H9 (cell line): ENCODE data around the gene DIS3L. TPM values are rescaled to one million over a fixed set of nuclear protein-coding genes. Genes with fewer than 3 reads are reported as not detected.

Source experiments
- DNase-seq: peaks from one replicate; pipeline ENCODE4 v3.0.0-alpha.2; 2017
- H2AFZ ChIP-seq: one replicate; pipeline ENCODE4 v1.6.1; 2013; ENCODE audit warnings: mild to moderate bottlenecking, low read length, control low read depth, moderate library complexity
- H2AK5ac ChIP-seq: 2 replicates; pipeline ENCODE4 v1.6.1; 2013; ENCODE audit warnings: low read length, control low read depth, mixed read lengths; ENCODE audit not compliant: insufficient read length
- H2BK120ac ChIP-seq: one replicate; pipeline ENCODE4 v1.6.1; 2013; ENCODE audit warnings: low read depth, mild to moderate bottlenecking, low read length, control low read depth, inconsistent platforms; ENCODE audit not compliant: poor library complexity, severe bottlenecking
- H2BK12ac ChIP-seq: 2 replicates; pipeline ENCODE4 v1.6.1; 2013; ENCODE audit warnings: low read length, control low read depth, mixed read lengths, low read depth; ENCODE audit not compliant: insufficient read length
- H2BK15ac ChIP-seq: 2 replicates; pipeline ENCODE4 v1.6.1; 2013; ENCODE audit warnings: low read depth, low read length, control low read depth
- H2BK20ac ChIP-seq: one replicate; pipeline ENCODE4 v1.6.1; 2013; ENCODE audit warnings: low read depth, mild to moderate bottlenecking, low read length, control low read depth, inconsistent platforms; ENCODE audit not compliant: poor library complexity, severe bottlenecking
- H2BK5ac ChIP-seq: 2 replicates; pipeline ENCODE4 v1.6.1; 2013; ENCODE audit warnings: low read length, control low read depth, mixed read lengths; ENCODE audit not compliant: insufficient read length
- H3K14ac ChIP-seq: 2 replicates; pipeline ENCODE4 v1.6.1; 2013; ENCODE audit warnings: low read length, control low read depth; ENCODE audit not compliant: insufficient read depth
- H3K18ac ChIP-seq: 2 replicates; pipeline ENCODE4 v1.6.1; 2013; ENCODE audit warnings: low read depth, mild to moderate bottlenecking, mixed read lengths, low read length, control low read depth; ENCODE audit not compliant: insufficient read length
- H3K23ac ChIP-seq: 2 replicates; pipeline ENCODE4 v1.6.1; 2013; ENCODE audit warnings: low read length, control low read depth, mixed read lengths, low read depth; ENCODE audit not compliant: insufficient read length
- H3K23me2 ChIP-seq: 2 replicates; pipeline ENCODE4 v1.6.1; 2013; ENCODE audit warnings: low read depth, mild to moderate bottlenecking, mixed read lengths, low read length, control low read depth; ENCODE audit not compliant: insufficient read length, poor library complexity, severe bottlenecking
- H3K27ac ChIP-seq: 2 replicates; pipeline ENCODE4 v1.5.1; 2013; ENCODE audit warnings: low read length, control low read depth, mixed read lengths, low read depth; ENCODE audit not compliant: insufficient read length
- H3K27me3 ChIP-seq: 2 replicates; pipeline ENCODE4 v1.6.1; 2013; ENCODE audit warnings: low read length, control low read depth, inconsistent platforms; ENCODE audit not compliant: insufficient read depth
- H3K4ac ChIP-seq: 2 replicates; pipeline ENCODE4 v1.6.1; 2013; ENCODE audit warnings: low read depth, mild to moderate bottlenecking, control low read depth, inconsistent platforms, low read length, moderate library complexity
- H3K4me1 ChIP-seq: 2 replicates; pipeline ENCODE4 v1.6.1; 2013; ENCODE audit warnings: low read length, control low read depth, inconsistent platforms; ENCODE audit not compliant: insufficient read depth
- H3K4me2 ChIP-seq: 2 replicates; pipeline ENCODE4 v1.6.1; 2013; ENCODE audit warnings: low read length, control low read depth, mixed read lengths; ENCODE audit not compliant: insufficient read length, insufficient read depth
- H3K56ac ChIP-seq: 2 replicates; pipeline ENCODE4 v1.6.1; 2013; ENCODE audit warnings: low read depth, mild to moderate bottlenecking, mixed read lengths, low read length, control low read depth; ENCODE audit not compliant: insufficient read length
- H3K79me1 ChIP-seq: 2 replicates; pipeline ENCODE4 v1.6.1; 2013; ENCODE audit warnings: low read depth, mild to moderate bottlenecking, moderate library complexity, low read length, control low read depth, inconsistent platforms; ENCODE audit not compliant: insufficient read depth, poor library complexity, severe bottlenecking
- H3K79me2 ChIP-seq: 2 replicates; pipeline ENCODE4 v1.6.1; 2013; ENCODE audit warnings: low read length, control low read depth, inconsistent platforms; ENCODE audit not compliant: insufficient read depth
- H3K9ac ChIP-seq: 2 replicates; pipeline ENCODE4 v1.6.1; 2013; ENCODE audit warnings: low read length, control low read depth, mixed read lengths; ENCODE audit not compliant: insufficient read length; ENCODE audit errors: extremely low read depth
- H3K9me3 ChIP-seq: one replicate; pipeline ENCODE4 v1.6.1; 2013; ENCODE audit warnings: low read depth, low read length, inconsistent platforms; ENCODE audit not compliant: control insufficient read depth
- H3T11ph ChIP-seq: one replicate; pipeline ENCODE4 v1.6.1; 2013; ENCODE audit warnings: mild to moderate bottlenecking, low read length, control low read depth, inconsistent platforms
- H4K20me1 ChIP-seq: one replicate; pipeline ENCODE4 v1.6.1; 2013; ENCODE audit not compliant: control insufficient read depth, insufficient read length, insufficient read depth
- H4K5ac ChIP-seq: 2 replicates; pipeline ENCODE4 v1.6.1; 2013; ENCODE audit warnings: low read depth, mild to moderate bottlenecking, mixed read lengths, low read length, control low read depth; ENCODE audit not compliant: insufficient read length
- H4K8ac ChIP-seq: replicated peaks from 2 replicates; pipeline ENCODE4 v1.6.1; 2013; ENCODE audit warnings: low read length, control low read depth, mixed read lengths, low read depth; ENCODE audit not compliant: insufficient read length
- H4K91ac ChIP-seq: 2 replicates; pipeline ENCODE4 v1.6.1; 2013; ENCODE audit warnings: low read depth, mild to moderate bottlenecking, moderate library complexity, mixed read lengths, low read length, control low read depth; ENCODE audit not compliant: insufficient read length
- H3K27ac Mint-ChIP-seq, 3 experiments: 2 replicates in 2 of 3; 3 replicates in 1 of 3; pipeline ENCODE4 v1.8.0; 2020 to 2021; ENCODE audit warnings: mixed read lengths in 3 of 3, mild to moderate bottlenecking in 1 of 3, moderate library complexity in 1 of 3
- H3K27me3 Mint-ChIP-seq: 2 replicates; pipeline ENCODE4 v1.8.0; 2021; ENCODE audit warnings: low read depth, mild to moderate bottlenecking, moderate library complexity, mixed read lengths
- H3K36me3 Mint-ChIP-seq, 3 experiments: 2 replicates in 2 of 3; 3 replicates in 1 of 3; pipeline ENCODE4 v1.8.0; 2020 to 2021; ENCODE audit warnings: low read depth in 3 of 3, mixed read lengths in 3 of 3; ENCODE audit not compliant: insufficient read depth in 1 of 3
- H3K4me1 Mint-ChIP-seq, 2 experiments: 2 replicates each; pipeline ENCODE4 v1.8.0; 2020; ENCODE audit warnings: mixed read lengths in 2 of 2
- H3K4me3 Mint-ChIP-seq, 2 experiments: 2 replicates in 1 of 2; 3 replicates in 1 of 2; pipeline ENCODE4 v1.8.0; 2020 to 2021; ENCODE audit warnings: mild to moderate bottlenecking in 2 of 2, mixed read lengths in 2 of 2, moderate library complexity in 1 of 2
- H3K9me3 Mint-ChIP-seq, 2 experiments: 2 replicates in 1 of 2; 3 replicates in 1 of 2; pipeline ENCODE4 v1.8.0; 2020; ENCODE audit warnings: mild to moderate bottlenecking in 2 of 2, mixed read lengths in 2 of 2, moderate library complexity in 1 of 2
- WGBS: extraction: QIAGEN DNeasy Blood & Tissue Kit; methylation state at CpG from one replicate; pipeline ENCODE4 v1.1.7; 2013; ENCODE audit warnings: missing lambda C conversion rate, low lambda C conversion rate, mixed read lengths; ENCODE audit not compliant: insufficient read length; ENCODE audit errors: extremely low coverage; 5-methylcytosine and 5-hydroxymethylcytosine counted together
- total RNA-seq: library from RNA; stranded (reverse); gene quantifications from 2 replicates; pipeline ENCODE4 v1.2.1, GENCODE V29; 2021
- TF ChIP-seq, protein P1 (sequence below): fragments of 200-600 bp; sonication (generic); conservative IDR thresholded peaks from 3 replicates; pipeline ENCODE4 v1.8.0; 2021; ENCODE audit warnings: antibody characterized with exemption, mild to moderate bottlenecking

Gene DIS3L
- total RNA-seq, 1 experiment from 2014 or later, result 30.2 TPM

- Histone ChIP-seq H3K79me1 (no peaks in the 10 kb centered on the region), H3K14ac (no peak overlapping the region), H3K27ac (no peak overlapping the region), H3K4ac (no peak overlapping the region), H2BK12ac (no peak overlapping the region), H3K23ac (no peak overlapping the region), H3K4me2 (peak overlapping the region; percentile 77), H2BK5ac (no peak overlapping the region), H2BK120ac (no peak overlapping the region), H3T11ph (no peak overlapping the region), H4K5ac (no peak overlapping the region), H4K8ac (no peak overlapping the region), H4K91ac (no peak overlapping the region), H3K18ac (no peak overlapping the region), H2BK15ac (no peak overlapping the region), H4K20me1 (peaks cover 2% of the 10 kb centered on the region), H3K23me2 (peaks cover 19% of the 10 kb centered on the region), H3K9ac (no peak overlapping the region), H2AFZ (no peak overlapping the region), H3K27me3 (peaks cover 35% of the 10 kb centered on the region), H3K79me2 (no peaks in the 10 kb centered on the region), H2AK5ac (no peak overlapping the region), H3K56ac (no peak overlapping the region), H3K9me3 (no peaks in the 10 kb centered on the region), H2BK20ac (no peak overlapping the region), H3K4me1 (no peaks in the 10 kb centered on the region)
- TF ChIP-seq, protein P1, sequence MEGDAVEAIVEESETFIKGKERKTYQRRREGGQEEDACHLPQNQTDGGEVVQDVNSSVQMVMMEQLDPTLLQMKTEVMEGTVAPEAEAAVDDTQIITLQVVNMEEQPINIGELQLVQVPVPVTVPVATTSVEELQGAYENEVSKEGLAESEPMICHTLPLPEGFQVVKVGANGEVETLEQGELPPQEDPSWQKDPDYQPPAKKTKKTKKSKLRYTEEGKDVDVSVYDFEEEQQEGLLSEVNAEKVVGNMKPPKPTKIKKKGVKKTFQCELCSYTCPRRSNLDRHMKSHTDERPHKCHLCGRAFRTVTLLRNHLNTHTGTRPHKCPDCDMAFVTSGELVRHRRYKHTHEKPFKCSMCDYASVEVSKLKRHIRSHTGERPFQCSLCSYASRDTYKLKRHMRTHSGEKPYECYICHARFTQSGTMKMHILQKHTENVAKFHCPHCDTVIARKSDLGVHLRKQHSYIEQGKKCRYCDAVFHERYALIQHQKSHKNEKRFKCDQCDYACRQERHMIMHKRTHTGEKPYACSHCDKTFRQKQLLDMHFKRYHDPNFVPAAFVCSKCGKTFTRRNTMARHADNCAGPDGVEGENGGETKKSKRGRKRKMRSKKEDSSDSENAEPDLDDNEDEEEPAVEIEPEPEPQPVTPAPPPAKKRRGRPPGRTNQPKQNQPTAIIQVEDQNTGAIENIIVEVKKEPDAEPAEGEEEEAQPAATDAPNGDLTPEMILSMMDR, result no peak
- H3K4me3 Mint-ChIP-seq, result peak overlapping the region; percentile 54 to 78
- WGBS, result no CpG with 5 or more reads among the region's 10 CpGs
- no peak for DNase-seq
- H3K27me3 Mint-ChIP-seq, result peaks cover 77% of the 10 kb centered on the region
- H3K9me3 Mint-ChIP-seq, result peaks cover 0 to 4% of the 10 kb centered on the region in 2 experiments; a peak in 1 of 5 replicates
- no peaks in the 10 kb centered on the region for H3K36me3 Mint-ChIP-seq
- peaks cover 37 to 48% of the 10 kb centered on the region in 2 experiments for H3K4me1 Mint-ChIP-seq
- H3K27ac Mint-ChIP-seq, result no peak overlapping the region
Observed at GRCh38 chr15:66251065-66251789, 42.1 kb upstream of the DIS3L start.
